D341Med (cell line): Measurements from ENCODE around the gene PFAS.

Experiments
- DNase-seq: peaks from one replicate; pipeline ENCODE4 v3.0.0; 2012; ENCODE audit warnings: low spot score

Gene PFAS

GRCh38 chr17:8266648-8267479 lies 17.8 kb downstream of the PFAS start:
- DNase-seq, result no peak

GRCh38 chr17:8267480-8268147 lies 18.5 kb downstream of the PFAS start:
- no peak for DNase-seq

GRCh38 chr17:8268550-8269298 lies 19.6 kb downstream of the PFAS start:
- no peak for DNase-seq

GRCh38 chr17:8272421-8272820 lies 23.3 kb downstream of the PFAS start:
- DNase-seq, result no peak

- DNase-seq, result no peak
These were observed 24.9 kb downstream of the PFAS start for GRCh38 chr17:8273884-8274444.

- DNase-seq, result no peak
These were observed 25.7 kb downstream of the PFAS start for GRCh38 chr17:8274816-8275215.

- no peak for DNase-seq
These were observed 26.6 kb downstream of the PFAS start for GRCh38 chr17:8275421-8276290.

- DNase-seq, result no peak
These were observed 28.2 kb downstream of the PFAS start for GRCh38 chr17:8277317-8277716.

- no peak for DNase-seq
These were observed 33.3 kb downstream of the PFAS start for GRCh38 chr17:8282345-8282744.

- no peak for DNase-seq
These were observed 34.3 kb downstream of the PFAS start for GRCh38 chr17:8283356-8283755.

- no peak for DNase-seq
These were observed 35.0 kb downstream of the PFAS start for GRCh38 chr17:8284126-8284525.

GRCh38 chr17:8285270-8286181 lies 36.4 kb downstream of the PFAS start:
- no peak for DNase-seq

- DNase-seq, result no peak
These were observed 38.7 kb downstream of the PFAS start for GRCh38 chr17:8287651-8288335.

GRCh38 chr17:8288336-8289102 lies 39.4 kb downstream of the PFAS start, which contains the start of gene RANGRF:
RANGRF (plus strand) TSS chr17:8288670; CDS start chr17:8288789, 119 bp downstream.
- peak; percentile 91 for DNase-seq

GRCh38 chr17:8289103-8289397 lies 40.0 kb downstream of the PFAS start:
- peak; percentile 83 for DNase-seq

GRCh38 chr17:8290043-8290442 lies 41.0 kb downstream of the PFAS start:
- no peak for DNase-seq

- no peak for DNase-seq
These were observed 43.7 kb downstream of the PFAS start for GRCh38 chr17:8292639-8293395.

- DNase-seq, result no peak
These were observed 45.3 kb downstream of the PFAS start for GRCh38 chr17:8294361-8294760.
